ENCODE measurements around the gene FAT1.

FAT1 gene

DNA sequence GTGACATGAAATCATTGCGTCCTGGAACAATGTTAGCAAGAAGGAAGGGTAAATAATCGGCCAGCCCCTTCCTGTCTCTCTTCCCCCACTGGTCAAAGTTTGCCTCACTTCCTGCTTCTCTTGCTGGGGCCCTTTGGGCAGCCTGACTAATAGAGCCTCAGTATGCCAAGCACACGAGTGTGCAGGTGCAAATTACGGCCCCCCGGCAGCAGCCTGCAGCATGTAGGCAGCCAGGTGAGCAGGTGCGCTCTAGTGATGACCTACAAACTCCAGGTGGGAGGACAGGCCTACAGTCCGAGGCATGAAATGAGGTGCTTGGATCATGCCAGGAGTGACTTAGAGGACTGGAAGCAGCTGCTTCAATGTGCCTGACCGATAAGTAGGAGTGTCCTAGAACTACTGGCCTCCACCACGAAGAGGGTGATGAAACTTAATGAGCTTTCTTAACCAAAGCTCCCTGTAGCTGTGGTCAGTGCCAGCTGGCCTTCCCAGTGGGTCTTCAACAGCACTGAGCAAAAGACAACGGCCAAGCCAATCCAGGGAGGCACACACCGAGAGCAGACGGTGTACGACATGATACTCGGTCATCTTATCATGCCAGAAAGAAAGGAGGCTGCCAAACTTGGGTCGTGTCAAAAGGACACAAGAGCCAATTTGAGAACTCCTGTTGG, 26.1 kb upstream of the FAT1 start:
- H3K4me3 ChIP-seq (replicated peaks; ENCODE audit: low read depth, low read length) = no peak overlapping the region
- no peak for DNase-seq (ENCODE audit: low read depth)
- TF ChIP-seq, protein P1, sequence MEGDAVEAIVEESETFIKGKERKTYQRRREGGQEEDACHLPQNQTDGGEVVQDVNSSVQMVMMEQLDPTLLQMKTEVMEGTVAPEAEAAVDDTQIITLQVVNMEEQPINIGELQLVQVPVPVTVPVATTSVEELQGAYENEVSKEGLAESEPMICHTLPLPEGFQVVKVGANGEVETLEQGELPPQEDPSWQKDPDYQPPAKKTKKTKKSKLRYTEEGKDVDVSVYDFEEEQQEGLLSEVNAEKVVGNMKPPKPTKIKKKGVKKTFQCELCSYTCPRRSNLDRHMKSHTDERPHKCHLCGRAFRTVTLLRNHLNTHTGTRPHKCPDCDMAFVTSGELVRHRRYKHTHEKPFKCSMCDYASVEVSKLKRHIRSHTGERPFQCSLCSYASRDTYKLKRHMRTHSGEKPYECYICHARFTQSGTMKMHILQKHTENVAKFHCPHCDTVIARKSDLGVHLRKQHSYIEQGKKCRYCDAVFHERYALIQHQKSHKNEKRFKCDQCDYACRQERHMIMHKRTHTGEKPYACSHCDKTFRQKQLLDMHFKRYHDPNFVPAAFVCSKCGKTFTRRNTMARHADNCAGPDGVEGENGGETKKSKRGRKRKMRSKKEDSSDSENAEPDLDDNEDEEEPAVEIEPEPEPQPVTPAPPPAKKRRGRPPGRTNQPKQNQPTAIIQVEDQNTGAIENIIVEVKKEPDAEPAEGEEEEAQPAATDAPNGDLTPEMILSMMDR (IDR thresholded peaks at IDR 0.05; ENCODE audit: low read length, missing control alignments) = no peak

- TF ChIP-seq, protein P1 (IDR thresholded peaks at IDR 0.05; ENCODE audit: low read length, missing control alignments) = no peak
- no peak for DNase-seq (ENCODE audit: low read depth)
- H3K4me3 ChIP-seq (replicated peaks; ENCODE audit: low read depth, low read length) = no peak overlapping the region
Observed at GRCh38 chr4:186746581-186746980, 22.9 kb upstream of the FAT1 start.

GRCh38 chr4:186743261-186743660, 19.6 kb upstream of the FAT1 start:
- no peak for DNase-seq (ENCODE audit: low read depth)
- no peak overlapping the region for H3K4me3 ChIP-seq (replicated peaks; ENCODE audit: low read depth, low read length)
- TF ChIP-seq, protein P1 (IDR thresholded peaks at IDR 0.05; ENCODE audit: low read length, missing control alignments) = no peak

DNA sequence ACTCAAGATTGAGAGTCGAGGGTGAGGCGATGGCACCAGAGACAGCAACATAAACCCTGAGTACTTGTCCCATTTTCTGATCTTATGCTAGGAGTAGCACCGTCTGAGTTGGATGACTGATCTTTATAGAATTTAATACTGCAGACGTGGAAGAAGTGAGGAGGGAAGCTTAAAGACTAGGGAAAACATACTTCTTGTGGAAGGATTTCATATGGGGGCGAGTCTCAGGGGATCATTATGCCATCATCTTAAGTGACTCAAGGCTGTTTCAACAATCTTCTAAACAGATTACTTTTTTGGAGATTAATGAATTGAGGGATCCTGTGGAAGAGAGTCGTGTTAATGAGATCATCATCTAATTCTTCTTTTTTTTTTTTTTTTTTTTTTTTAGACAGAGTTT, 17.2 kb upstream of the FAT1 start:
- H3K4me3 ChIP-seq (replicated peaks; ENCODE audit: low read depth, low read length) = no peak overlapping the region
- DNase-seq (ENCODE audit: low read depth) = no peak
- TF ChIP-seq, protein P1 (IDR thresholded peaks at IDR 0.05; ENCODE audit: low read length, missing control alignments) = no peak

GRCh38 chr4:186739802-186740434, 16.3 kb upstream of the FAT1 start:
- DNase-seq (ENCODE audit: low read depth) = no peak
- TF ChIP-seq, protein P1 (IDR thresholded peaks at IDR 0.05; ENCODE audit: low read length, missing control alignments) = no peak
- no peak overlapping the region for H3K4me3 ChIP-seq (replicated peaks; ENCODE audit: low read depth, low read length)

DNA sequence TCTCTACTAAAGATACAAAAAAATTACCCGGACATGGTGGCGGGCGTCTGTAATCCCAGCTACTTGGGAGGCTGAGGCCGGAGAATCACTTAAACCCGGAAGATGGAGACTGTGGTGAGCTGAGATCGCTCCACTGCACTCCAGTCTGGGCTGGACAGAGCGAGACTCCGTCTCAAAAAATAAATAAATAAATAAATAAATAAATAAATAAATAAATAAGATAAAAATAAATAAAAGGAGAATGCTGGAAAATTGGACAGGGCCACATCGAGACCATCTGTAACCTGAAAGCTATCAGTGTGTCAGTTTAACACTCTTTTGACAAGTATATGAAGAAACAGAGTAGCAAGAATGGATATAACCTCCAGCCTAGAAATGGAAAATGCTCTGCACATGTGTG, 15.7 kb upstream of the FAT1 start:
- TF ChIP-seq, protein P1 (IDR thresholded peaks at IDR 0.05; ENCODE audit: low read length, missing control alignments) = no peak
- DNase-seq (ENCODE audit: low read depth) = no peak

DNA sequence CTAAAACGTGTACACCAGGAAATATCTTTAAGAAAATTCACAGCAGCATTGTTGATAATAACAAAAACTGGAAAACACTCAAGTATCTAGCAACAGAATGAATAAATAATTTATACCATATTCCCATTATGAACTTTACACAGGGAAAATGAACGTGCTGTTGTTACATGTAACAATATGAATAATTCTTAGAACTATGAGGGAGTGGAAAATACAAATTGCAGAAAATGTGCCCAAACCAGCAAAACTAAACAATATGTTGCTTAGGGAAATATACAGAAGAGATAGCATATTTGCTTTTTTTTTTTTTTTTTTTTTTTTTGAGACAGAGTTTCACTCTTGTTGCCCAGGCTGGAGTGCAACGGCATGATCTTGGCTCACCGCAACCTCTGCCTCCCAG, 14.8 kb upstream of the FAT1 start:
- TF ChIP-seq, protein P1 (IDR thresholded peaks at IDR 0.05; ENCODE audit: low read length, missing control alignments) = no peak
- no peak for DNase-seq (ENCODE audit: low read depth)
- no peak overlapping the region for H3K4me3 ChIP-seq (replicated peaks; ENCODE audit: low read depth, low read length)

More for the DNA sequence above, 15.7 kb upstream of the FAT1 start:
- no peak overlapping the region for H3K4me3 ChIP-seq (replicated peaks; ENCODE audit: low read depth, low read length)

All from fibroblast of pulmonary artery (primary cell).